GM19455 (cell line): ENCODE measurements around the gene GAGE10.
A peak's percentile ranks its signal among the peaks of the same experiment; 100 is the strongest.
"Not testable (repeated sequence)": the region's sequence is repeated elsewhere in the genome, so short reads cannot be mapped to it uniquely, and the experiment has no call there.

Source experiments
- ATAC-seq: cut with Tn5 transposase; IDR thresholded peaks from one replicate; pipeline ENCODE4 v1.9.1; 2021; ENCODE audit not compliant: unreplicated experiment

Gene GAGE10

DNA sequence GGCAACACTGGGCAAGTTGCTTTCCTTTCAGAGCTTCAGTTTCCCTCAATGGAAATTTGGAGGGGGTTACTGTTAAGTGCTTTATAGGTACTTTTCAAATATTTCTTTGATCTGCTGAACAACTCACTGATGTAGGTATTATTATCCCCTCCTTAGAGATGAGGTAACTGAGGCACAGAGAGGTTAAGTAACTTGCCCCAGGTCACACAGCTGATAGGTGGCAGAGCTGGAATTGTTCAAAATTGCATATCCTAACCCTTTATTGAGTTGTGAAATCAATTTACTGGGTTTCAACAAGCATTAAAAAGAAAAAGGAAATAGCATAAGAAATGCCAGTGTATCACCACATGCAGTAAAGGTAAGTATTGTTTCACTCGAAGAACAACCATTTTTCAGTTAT is 27.2 kb upstream of the GAGE10 start:
- ATAC-seq = no peak

DNA sequence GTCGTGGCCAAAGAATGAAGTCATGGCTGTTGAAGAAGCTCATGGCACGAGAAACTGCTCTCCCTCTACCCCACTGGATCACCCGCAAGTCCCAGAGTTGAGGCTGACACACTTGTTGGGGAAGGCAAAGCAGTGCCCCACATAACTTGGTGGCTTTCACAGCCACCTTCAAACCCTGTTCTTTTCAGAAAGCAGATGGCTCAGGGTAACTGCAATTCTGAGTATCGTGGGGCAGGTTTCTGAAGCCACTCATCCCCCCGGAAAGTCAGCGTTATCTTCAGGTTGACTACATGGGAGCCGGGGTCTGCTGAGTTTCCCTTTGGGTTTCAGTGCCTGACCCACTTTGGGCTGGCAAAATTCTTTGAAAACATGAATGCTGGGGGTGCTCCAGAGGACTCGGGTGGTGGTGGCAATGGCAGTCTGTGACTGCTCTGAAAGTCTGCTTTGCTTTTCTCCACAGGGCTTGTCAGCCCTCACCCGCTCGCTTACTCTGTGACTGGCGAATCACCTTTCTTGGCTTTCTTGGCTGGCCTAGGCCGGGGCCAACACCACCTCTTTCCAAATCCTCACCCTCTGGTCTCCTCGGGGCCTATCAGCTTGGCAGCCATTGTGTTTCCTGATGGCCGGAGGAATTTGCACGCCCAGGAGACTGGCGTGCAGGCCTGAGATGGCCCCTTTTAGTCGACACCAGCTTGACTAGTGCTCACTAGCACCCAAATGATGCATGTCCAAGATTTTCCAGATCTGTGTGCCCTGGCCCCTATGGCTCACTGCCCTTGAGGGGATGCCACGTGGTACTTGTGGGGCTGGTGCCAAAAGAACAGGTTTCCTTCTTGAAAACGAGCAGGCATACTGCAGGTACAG is 26.5 kb upstream of the GAGE10 start:
- no peak for ATAC-seq

DNA sequence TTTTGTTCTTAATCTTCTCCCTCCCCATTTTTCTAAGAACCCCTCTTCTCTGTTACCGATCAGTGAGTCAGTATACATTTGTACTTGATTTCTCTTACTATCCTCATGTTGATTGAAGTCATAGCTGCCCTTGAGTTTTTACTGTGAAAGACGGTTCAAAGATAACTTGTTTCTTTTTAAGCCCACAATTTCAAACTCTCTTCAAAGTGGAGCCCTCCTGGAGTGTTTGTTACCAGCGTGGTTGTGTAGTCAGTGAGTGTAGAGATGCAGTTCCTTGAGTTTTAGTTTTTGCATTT is 26.0 kb upstream of the GAGE10 start:
- ATAC-seq = no peak

DNA sequence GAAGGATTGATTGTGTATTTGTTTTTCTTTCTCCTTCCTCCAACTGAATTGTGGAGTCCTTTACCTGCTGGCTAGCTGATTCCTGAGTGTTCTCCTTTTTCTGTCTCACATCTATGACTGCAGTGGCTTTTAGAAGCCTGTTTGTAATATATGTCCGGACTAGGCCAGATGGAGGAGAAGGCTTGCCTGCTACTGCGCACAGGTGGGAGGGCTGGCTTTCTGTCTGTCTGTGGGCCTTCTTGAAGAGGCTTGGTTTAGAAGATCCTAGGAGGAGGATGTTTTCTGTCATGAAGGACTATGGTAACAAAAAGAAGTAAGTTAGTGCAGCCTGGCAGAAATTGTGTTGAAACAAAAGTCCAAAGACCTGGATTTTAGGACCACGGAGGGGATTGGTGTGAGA is 25.4 kb upstream of the GAGE10 start:
- no peak for ATAC-seq

DNA sequence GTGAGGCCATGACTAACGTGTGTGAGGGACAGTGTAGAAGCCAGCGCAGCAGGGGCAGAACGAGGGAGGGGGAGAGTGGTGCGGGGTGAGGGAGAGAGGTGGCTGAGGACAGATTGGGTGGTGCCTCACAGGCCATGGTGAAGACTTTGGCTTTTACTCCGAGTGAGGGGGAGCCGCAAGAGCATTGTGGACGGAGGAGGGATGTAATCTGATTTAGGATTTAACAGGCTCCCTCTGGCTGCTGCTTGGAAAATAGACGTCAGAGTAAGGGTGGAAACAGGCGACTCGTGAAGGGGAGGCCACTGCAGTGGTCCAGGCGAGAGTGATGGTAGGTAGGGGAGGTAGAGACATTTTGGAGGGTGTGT is 20.8 kb upstream of the GAGE10 start:
- no peak for ATAC-seq

DNA sequence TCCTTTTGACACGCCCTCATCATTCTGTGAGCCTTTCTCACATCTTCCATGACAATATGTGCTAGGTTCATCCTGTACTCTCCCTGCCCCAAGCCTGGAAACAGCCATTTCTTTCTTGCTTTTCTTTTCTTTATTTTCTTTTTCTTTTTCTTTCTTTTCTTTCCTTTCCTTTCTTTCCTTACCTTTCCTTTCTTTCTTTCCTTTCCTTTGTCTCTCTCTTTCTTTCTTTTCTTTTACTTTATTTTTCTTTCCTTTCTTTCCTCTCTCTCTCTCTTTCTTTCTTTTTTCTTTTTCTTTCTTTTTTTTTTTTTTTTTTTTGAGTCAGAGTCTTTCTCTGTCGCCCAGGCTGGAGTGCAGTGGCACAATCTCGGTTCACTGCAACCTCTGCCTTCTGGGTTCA is 19.2 kb upstream of the GAGE10 start:
- ATAC-seq = no peak

DNA sequence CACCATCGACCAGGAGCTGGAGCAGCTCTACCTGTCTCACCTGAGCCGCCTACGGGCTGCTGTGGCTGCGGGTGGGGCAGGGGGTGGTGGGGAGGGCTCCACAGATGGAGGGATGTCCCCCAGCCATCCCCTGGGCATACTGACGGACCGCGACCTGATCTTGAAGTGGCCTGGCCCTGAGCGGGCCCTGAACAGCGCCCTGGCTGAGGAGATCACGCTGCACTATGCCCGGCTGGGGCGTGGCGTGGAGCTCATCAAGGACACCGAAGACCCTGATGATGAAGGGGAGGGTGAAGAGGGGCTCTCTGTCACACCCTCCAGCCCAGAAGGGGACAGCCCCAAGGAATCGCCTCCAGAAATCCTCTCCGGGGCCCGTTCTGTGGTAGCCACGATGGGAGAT is 17.3 kb upstream of the GAGE10 start:
- no peak for ATAC-seq

DNA sequence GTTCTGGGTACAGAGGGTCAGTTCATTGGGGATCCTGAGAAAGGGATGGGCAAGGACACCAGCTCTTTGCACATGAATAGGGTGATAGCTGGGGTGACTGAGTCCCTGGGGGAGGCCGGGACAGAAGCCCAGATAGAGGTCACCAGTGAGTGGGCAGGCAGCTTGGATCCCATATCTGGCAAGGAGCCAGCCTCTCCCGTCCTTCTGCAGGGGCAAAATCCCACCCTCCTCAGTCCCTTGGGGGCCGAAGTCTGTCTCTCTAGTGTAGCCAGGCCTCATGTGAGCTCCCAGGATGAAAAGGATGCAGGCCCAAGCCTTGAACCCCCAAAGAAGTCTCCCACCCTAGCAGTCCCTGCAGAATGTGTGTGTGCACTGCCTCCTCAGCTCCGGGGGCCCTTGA is 16.9 kb upstream of the GAGE10 start:
- no peak for ATAC-seq

DNA sequence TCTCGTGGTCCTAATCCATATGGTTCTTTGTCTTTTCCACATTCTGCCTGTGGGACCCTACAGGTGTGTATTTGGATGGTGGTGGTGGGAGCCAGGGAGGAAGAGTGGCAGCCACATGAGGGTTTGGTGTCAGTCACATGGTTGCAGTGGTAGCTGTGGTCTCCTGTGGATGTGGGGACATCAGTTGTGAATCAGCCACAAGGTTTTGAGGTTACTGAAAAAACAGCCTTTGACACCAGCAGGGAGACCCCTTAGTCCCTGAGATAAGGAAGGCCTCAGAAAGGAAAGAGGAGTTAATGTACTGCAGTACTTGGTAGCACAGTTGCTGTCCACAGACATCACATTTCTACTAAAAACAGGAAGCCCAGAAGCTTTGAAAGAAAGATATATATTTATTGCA is 15.8 kb upstream of the GAGE10 start:
- ATAC-seq = no peak

DNA sequence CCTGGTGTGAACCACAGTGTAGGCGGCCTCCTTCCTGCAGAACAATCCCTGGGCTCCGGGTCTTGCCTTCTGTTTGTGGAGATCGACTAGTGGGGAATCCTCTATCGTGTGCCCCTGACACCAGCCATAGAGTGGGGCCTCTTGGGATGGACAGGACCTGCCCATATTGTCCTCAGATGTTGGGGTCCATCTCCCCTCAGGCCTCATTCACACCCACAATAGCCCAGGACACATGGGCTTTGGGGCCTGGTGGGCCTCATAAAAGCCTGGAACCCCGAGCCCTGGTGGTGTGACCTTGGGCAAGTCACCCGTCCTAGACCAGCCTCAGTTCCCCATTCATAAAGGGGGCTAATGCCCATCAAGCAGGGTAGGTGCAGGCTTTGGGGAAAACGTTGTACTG is 13.2 kb upstream of the GAGE10 start:
- no peak for ATAC-seq

DNA sequence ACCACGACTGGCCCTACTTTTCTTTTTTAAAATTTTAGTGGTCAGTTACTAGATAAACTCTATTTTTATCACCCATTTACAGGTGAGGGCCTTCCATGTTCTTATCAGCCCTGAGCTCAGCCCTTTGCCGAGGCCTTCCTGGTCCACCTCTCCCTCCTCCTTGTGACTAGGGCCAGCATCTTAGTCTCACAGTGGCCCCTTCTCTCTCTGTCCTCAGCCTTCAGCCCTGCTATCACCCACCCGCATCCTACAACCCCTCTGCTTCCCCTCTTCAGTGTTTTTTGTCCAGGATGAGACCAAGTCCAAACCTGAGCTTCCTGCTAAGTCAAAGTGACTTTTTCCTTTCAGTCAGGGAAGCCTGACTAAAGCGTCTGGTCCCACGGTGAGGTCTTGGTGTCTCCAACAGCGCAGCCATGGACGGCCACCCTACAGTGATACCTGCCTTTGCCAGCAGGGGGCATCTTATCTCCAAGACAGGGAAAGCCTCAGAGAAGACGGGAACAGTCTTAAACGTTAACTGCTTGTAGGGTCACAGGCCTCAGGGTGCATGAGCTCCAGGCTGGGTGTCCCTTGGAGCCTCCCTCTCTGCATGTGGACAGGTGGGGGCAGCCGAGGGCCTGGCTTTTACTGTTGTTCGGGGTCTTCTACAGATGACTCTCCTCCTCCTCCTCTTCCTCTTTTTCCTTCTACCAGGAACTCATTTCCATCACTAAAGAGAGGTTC is 11.7 kb upstream of the GAGE10 start:
- peak; percentile 61 for ATAC-seq

DNA sequence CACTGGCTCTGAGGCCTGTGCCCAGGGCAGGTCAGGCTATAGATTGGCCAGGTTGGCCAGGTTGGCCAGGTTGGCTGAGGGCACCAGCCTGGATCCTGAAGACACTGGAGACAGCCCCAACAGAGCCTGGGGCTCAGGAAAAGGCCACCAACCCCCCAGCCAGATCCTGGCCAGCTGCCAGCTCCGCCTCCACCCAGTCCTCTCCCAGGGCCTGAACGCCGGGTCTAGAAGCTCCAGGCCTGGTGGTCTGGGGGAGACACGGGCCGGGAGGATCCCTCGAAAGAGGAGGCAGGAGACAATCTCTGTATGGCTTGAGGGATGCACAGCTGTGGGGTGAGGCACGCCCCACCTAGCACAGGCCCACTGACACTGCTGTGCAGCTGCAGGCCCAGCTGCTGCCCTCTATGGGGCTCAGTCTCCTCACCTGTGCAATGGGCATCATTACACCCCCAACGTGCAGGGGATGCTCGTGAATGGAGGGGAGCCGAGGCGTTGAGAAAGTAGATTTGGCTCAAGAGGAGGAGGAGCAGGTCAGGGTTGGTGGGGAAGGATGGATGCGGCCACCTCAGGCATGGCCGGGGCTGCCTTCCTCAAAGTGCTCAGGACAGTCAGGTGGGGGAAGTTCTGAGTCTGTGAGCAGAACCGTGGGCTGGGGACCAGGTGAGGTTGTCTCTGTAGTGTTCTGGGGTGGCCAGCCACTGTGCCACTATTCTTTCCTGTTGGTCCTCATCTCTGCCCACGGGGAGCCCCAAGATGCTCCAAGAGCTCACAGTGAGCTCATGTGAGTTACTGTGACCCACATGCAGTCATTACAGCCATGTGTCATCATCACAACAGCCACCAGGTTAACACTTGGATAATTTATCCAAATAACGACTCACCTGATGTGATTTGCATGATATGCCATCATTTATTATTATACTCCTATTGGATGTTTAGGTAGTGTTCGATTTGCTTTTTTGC is 10.8 kb upstream of the GAGE10 start:
- no peak for ATAC-seq

DNA sequence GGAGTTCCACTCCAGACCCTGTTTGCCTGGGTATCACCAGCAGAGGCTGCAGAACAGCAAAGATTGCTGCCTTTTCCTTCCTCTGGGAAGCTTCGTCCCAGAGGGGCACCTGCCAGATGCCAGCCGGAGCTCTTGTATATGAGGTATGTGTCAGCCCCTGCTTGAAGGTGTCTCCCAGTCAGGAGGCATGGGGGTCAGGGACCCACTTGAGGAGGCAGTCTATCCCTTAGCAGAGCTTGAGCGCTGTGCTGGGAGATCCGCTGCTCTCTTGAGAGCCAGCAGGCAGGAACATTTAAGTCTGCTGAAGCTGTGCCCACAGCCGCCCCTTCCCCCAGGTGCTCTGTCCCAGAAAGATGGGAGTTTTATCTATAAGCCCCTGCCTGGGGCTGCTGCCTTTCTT is 4.2 kb upstream of the GAGE10 start:
- ATAC-seq = not testable (repeated sequence)

DNA sequence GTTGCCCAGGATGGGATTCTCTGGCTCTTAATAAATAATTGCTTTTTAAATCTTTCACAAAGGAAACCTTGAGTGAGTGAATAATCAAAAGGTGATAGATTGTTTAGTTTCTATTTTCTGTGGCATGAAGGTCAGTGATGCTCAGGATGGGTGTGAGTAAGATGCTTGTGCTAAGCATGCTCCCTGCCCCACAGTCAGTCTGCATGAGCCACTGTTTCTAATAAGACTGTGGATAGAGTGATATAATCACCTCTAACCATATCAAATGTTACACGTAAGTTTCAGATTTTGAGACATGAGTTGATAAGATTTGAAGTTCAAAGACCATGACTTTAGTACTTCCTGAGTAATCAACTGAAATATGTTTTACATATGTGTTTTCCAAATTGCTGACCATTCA is 2.7 kb upstream of the GAGE10 start:
- no peak for ATAC-seq

DNA sequence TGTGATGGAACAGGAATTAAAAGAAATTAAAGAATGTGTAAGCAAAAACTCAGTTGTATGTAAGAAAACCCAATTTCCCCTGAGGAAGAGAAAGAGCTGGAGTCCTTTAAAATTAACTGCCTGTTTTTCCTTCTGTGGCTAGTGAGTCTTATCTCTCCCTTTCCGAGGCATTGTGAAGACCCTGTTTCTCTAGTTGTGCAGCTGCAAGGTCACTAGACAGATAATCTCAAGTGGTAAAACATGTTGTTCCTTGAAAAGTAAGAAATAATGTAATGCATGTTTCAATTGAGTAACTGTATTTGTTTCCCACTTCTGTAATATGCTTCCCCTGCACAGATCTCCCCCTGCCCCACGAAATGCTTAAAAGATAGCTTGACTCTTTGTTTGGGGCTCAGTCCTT is 4.3 kb downstream of the GAGE10 start:
- not testable (repeated sequence) for ATAC-seq

DNA sequence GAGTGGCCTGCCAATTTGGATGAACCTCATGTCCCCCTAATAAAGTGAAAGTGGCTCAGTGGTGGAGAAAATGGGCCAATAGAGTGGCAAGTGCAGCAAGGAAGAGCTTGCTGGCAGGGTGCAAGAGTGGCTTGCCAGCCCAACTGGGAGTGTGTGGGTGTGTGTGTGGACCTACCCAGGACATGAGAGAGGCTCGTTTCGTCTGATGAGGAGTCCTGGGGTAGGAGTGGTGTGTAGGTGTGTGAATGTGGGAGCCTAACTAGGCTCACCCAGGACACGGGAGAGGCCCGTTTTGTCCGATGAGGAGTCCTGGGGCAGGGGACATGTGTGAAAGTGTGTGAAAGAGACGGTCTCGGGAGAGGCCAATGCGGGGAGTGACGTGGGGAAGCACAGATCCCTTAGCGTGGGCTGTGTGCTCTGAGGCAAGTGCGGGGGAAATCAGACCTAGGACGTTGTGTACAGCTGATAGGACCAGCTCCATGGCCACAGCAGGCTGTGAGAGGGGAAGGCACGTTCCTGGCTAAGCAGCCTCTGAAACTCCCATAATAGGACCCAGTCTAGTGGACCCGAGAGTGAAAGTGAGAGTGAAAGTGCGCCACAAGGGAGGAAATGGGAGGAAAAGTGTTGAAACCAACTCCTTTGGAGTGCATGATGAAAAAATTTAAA is 5.3 kb downstream of the GAGE10 start:
- ATAC-seq = no peak

DNA sequence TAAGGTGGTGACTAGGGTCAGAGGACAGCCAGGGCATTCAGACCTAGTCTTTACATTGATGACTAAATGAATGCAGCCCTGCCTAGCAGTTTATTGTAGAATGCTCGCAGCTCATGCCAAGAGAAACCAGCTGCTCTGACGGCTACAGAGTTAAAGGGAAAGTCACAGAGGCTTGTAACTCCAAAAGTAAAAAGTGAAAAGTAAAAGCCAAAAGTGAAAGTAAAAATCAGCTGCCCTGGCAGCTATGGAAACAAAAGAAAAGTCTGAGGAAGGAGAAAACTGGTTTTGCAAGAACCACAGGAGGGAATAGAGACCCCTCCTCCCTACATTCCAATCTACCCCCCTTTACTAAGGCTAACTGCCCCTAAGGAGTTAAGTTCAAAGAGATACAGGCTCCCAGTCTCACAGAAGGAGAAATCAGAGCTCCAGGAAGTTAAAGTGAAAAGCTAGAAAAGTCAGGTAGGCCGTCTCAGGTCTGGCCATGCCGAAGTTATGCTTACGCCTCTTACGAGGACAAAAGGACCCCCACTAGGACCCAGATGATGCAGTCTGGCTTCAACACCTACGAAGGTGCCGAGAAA is 6.0 kb downstream of the GAGE10 start:
- ATAC-seq = no peak

DNA sequence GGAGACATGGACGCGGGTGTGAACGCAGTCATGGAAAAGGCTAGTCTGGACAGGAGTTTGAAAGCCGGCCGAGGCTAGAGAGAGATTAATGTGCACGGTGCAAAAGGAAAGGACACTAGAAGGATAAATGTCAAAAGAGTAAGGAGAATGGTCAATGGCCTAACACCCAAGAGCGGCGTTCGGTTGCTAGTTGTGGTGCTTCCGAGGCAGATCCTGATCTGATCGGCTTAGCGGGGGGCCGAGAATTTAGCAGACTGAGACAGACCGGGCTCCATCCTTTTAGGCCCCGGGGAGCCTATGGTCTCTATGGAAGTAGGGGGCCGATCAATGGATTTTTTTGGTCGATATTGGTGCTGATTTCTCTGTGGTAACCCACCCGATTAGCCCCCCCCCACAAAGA is 6.9 kb downstream of the GAGE10 start:
- ATAC-seq = no peak

DNA sequence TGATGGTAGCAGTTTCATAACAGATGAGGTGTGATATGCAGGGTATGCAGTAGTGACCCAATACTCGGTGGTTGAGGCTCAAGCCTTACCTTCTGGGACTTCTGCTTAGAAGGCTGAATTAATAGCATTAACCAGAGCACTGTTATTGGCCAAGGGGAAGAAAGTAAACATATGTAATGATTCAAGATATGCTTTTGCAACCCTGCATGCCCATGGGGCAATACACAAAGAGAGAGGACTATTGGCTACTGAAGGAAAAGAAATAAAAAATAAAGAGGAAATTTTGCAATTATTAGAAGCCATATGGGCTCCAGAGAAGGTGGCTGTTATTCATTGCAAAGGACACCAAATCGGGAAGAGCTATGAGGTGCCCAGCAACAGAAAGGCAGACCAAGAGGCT is 8.7 kb downstream of the GAGE10 start:
- no peak for ATAC-seq

DNA sequence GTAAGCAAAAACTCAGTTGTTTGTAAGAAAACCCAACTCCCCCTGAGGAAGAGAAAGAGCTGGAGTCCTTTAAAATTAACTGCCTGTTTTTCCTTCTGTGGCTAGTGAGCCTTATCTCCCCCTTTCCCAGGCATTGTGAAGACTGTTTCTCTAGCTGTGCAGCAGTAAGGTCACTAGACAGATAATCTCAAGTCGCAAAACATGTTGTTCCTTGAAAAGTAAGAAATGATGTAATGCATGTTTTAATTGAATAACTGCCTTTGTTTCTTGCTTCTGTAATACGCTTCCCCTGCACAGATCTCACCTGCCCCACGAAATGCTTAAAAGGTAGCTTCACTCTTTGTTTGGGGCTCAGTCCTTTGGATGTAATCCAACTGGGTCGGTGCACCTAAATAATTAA is 12.6 kb downstream of the GAGE10 start:
- ATAC-seq = no peak

DNA sequence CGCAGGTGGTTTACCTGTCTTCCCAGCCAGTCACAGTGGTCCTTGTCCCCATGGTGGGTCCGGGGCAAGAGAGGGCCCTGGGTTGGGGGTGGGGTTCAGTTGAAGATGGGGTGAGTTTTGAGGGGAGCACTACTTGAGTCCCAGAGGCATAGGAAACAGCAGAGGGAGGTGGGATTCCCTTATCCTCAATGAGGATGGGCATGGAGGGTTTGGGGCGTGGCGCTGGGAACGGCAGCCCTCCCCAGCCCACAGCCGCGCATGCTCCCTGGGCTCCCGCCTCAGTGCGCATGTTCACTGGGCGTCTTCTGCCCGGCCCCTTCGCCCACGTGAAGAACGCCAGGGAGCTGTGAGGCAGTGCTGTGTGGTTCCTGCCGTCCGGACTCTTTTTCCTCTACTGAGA is 18.3 kb downstream of the GAGE10 start, which contains the start of gene GAGE12J:
TSS of gene GAGE12J (plus strand) at position 301 of the 400 bp plus-strand sequence. CDS start 1,157 bp downstream, outside the sequence.
- not testable (repeated sequence) for ATAC-seq
